Ovary (tissue), 3 donors: ENCODE measurements around the gene SCAMP5.

Experiments
- POLR2A ChIP-seq: fragments of 450-650 bp; IDR thresholded peaks from one replicate; pipeline ENCODE4 v1.6.1; 2017; ENCODE audit warnings: antibody characterized with exemption, mild to moderate bottlenecking, moderate library complexity
- TF ChIP-seq, protein P1 (sequence below), 3 donors: fragments of 450-650 bp in 2 of 3; fragments of 200-600 bp in 1 of 3; IDR thresholded peaks; one replicate each; pipeline versions ENCODE4 v1.5.1 to v1.8.0; 2016 to 2022; ENCODE audit warnings: antibody characterized with exemption in 3 of 3, mild to moderate bottlenecking in 1 of 3
- donor health status: DM: no; HTN: no; CAD: no.

DNA sequence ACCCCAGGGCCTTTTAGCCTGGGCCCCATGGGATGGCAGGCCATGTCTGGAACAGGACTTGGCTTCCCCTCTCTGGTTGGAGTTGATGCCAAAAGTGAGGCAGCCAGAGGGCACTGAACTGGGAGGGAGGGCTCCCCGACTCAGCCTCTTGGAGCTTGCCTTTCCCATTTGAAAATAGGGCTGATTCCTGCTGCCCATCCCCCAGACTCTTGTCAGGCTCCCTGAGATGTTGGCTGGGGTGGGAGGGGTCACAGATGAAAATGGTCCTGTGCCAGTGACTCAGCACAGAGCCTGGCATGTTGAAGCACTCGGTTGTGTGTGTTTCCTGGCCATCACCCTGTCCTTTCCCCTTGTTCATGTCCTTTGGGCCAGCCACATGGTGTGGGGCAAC is 34.7 kb downstream of the SCAMP5 start:
- TF ChIP-seq, protein P1, sequence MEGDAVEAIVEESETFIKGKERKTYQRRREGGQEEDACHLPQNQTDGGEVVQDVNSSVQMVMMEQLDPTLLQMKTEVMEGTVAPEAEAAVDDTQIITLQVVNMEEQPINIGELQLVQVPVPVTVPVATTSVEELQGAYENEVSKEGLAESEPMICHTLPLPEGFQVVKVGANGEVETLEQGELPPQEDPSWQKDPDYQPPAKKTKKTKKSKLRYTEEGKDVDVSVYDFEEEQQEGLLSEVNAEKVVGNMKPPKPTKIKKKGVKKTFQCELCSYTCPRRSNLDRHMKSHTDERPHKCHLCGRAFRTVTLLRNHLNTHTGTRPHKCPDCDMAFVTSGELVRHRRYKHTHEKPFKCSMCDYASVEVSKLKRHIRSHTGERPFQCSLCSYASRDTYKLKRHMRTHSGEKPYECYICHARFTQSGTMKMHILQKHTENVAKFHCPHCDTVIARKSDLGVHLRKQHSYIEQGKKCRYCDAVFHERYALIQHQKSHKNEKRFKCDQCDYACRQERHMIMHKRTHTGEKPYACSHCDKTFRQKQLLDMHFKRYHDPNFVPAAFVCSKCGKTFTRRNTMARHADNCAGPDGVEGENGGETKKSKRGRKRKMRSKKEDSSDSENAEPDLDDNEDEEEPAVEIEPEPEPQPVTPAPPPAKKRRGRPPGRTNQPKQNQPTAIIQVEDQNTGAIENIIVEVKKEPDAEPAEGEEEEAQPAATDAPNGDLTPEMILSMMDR (IDR thresholded peaks at IDR 0.05), result no peak
- TF ChIP-seq POLR2A, result no peak
